8988T (cell line): ENCODE results near the gene VTI1A.
"Not testable (repeated sequence)": the region's sequence is repeated elsewhere in the genome, so short reads cannot be mapped to it uniquely, and the experiment has no call there.

ENCODE experiments used
- DNase-seq: peaks from one replicate; pipeline ENCODE4 v3.0.0; 2011

VTI1A gene

GRCh38 chr10:112507988-112508387, 61.0 kb downstream of the VTI1A start:
- no peak for DNase-seq

DNA sequence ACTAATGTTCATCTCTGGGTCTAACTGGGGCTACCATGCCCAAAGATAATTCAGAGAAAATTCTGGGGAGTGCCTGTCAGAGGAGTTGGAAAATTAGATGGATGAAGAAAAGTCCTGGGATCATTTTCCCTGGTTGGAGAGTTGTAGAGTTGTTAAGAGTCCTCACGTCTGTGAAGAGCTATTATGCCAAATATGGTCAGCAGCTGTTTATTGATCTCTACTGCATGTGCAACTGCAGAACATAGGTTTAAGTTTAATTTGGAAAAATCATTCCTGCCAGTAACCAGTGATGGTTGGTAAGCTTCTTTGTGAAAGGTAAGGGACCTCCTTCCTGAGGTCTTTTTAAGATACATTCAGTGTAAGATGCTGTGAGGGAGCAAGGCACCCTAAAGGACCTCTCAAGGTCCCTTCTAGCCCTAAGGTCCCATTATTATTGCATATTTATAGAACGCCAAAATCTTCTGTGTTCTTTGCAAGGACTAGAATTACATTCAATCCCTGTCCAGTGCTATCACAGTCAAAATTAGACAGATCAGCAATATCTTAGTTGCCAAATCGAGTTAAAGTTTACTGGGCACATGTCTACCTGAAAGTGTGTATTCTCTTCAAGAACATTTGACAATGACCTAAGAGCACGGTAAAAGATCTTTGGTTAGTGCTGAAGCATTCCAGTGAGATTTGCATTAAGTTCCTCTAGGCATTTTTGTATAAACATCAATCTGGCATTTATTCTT, 62.7 kb downstream of the VTI1A start:
- DNase-seq = no peak

DNA sequence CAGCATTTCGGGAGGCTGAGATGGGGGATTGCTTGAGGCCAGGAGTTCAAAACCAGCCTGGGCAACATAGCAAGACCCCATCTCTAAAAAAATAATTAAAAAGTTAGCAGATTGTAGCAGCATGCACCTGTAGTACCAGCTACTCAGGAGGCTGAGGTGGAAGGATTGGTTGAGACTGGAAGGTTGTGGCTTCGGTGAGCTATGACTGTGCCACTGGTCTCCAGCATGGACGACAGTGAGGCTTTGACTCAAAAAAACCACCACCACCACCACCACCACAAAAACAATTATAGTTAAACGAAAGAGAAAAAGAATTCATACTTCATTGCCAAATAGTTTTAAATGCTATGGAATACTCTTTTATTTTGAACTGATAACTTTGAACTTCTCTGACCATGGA, 63.4 kb downstream of the VTI1A start:
- DNase-seq = no peak

DNA sequence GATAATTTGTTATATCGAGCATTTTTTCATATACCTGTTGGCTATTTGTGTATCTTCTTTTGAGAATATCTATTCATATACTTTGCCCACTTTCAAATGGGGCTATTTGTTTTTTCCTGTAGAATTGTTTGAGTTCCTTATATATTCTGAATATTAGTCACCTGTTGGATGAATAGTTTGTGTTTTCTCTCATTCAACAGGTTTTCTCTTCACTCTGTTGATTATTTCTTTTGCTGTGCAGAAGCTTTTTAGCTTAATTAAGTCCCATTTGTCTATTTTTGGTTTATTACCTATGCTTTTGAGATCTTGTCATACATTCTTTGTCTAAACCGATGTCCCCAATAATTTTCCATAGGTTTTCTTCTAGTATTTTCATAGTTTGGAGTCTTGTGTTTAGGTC, 65.3 kb downstream of the VTI1A start:
- no peak for DNase-seq

GRCh38 chr10:112515126-112515525, 68.1 kb downstream of the VTI1A start:
- DNase-seq = no peak

GRCh38 chr10:112515852-112516251, 68.8 kb downstream of the VTI1A start:
- DNase-seq = no peak

GRCh38 chr10:112517451-112517862, 70.4 kb downstream of the VTI1A start:
- no peak for DNase-seq

DNA sequence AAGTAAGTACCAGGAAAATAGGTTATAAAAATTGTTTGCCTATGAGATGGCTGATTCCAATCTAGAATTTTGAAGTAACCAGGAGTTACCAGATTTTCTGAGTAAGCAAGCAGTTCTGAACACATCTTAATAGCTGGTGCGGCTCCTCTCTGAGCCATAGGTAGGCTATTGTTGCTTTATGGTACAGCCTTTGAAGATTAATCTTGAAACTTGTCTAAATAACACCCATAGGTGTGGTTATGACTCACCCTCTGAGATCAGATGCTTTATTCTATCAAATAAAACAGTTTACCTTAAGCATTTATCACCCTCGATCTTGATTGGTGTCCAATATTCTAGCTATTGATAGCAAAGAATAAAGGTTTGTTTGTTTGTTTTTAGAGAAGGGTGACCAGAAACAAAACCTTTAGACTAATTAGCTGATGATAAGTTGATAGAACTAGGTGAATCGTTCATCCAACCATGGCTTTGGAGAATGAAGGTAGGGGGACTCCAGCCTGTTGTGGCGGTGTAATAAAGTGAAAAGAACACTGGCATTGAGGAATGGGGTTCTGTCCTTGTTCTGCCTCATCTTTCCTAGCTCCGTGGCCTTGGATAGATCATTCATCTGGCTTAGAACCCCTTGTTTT, 72.2 kb downstream of the VTI1A start:
- no peak for DNase-seq

DNA sequence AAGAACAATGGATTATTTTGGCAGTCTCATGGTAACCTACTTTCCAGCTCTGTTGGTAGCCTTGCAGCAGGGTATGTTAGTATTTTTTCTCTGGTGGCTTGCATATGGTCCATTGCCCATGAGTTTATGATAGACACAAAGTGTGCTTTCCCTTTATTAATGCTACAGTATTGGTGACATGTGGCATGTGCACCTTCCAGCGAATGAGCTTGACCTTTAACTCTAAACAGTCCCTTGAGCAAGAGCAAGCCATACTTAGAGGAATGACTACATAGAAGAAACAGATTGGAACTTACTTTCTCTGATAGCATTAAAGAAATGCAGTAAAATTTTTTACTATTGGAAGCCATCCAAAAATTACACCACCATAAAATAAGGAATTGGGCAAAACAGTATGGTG, 73.9 kb downstream of the VTI1A start:
- DNase-seq = no peak

- no peak for DNase-seq
Measured at GRCh38 chr10:112524641-112525040, 77.6 kb downstream of the VTI1A start.

GRCh38 chr10:112525200-112525599, 78.2 kb downstream of the VTI1A start:
- DNase-seq = no peak

DNA sequence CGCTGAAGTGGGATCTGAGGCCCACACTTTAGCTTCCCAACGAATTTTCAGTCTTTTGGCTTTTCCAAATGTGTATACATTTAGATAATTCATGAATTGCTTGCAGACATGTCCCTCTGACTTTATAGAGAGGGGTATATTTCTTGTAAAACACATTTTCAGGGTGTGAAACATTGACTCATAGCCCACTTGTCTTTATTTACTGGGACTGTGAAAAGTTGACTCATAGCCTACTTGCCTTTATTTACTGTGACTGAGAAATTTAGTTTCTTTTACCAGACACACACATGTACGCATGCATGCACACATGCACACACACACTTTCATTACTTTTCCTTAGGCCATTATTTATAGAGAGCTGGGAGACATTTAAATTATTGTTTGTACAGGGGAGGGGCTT, 79.1 kb downstream of the VTI1A start:
- no peak for DNase-seq

GRCh38 chr10:112526906-112527305, 79.9 kb downstream of the VTI1A start:
- DNase-seq = no peak

- DNase-seq = no peak
Measured at GRCh38 chr10:112528235-112528634, 81.2 kb downstream of the VTI1A start.

- DNase-seq = no peak
Measured at GRCh38 chr10:112531421-112531820, 84.4 kb downstream of the VTI1A start.

DNA sequence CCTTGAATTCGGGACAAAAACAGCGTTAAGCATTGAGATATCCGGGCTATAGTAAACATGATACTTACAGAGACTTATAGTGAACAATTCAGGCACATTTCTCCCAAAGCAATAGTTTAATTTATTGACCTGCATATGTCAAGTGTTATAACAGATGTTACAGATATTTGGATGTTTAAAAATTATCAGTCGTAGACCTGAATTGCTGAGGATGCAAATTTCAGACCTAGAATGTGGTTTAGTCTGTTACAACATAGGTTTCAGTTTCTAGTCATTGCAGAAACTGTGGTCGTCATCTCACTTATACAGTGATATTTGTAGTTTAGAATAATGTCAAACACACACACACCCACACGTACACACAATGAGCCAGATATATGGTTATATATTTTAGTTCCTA, 85.2 kb downstream of the VTI1A start:
- no peak for DNase-seq

DNA sequence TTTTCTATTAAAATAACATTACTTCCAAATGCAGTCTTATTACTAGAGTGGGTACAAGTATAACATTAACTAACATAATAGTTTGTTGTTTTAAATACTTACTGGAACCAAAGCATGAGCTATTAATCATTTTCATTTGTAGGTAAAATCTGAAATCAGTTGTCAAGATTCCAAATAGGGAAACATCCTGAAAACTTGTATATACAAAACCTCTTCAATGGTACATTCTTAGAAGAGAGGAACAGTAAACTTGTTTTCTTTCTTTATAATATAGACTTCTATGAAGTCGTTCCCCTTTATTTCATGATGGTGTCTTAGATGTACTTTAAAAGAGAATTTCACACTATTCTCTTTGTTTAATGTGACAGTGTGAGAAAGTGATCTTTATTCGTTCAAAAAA, 85.9 kb downstream of the VTI1A start:
- no peak for DNase-seq

GRCh38 chr10:112533916-112534315, 86.9 kb downstream of the VTI1A start:
- DNase-seq = no peak

- no peak for DNase-seq
Measured at GRCh38 chr10:112535531-112535951, 88.5 kb downstream of the VTI1A start.

DNA sequence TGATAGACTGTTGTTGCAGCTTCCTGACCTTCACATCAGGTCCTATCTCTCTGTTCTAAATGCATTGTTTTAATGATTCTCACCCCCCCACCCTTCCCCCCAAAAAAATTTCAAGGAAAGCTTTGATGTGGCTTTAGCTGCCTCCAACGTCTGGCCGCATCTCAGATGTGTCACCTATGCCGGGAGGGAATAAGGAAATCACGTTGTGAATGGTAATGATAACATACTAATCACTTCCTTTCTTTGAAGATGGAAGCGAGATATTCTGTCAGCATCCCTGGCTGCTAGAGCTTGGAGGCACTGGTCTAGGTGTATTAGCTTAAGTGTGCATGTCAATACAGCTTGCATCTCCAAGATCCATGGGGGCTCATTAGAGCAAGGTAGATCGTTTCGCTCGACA, 89.6 kb downstream of the VTI1A start:
- DNase-seq = no peak

GRCh38 chr10:112538168-112538567, 91.2 kb downstream of the VTI1A start:
- no peak for DNase-seq

GRCh38 chr10:112539340-112539739, 92.3 kb downstream of the VTI1A start:
- no peak for DNase-seq

DNA sequence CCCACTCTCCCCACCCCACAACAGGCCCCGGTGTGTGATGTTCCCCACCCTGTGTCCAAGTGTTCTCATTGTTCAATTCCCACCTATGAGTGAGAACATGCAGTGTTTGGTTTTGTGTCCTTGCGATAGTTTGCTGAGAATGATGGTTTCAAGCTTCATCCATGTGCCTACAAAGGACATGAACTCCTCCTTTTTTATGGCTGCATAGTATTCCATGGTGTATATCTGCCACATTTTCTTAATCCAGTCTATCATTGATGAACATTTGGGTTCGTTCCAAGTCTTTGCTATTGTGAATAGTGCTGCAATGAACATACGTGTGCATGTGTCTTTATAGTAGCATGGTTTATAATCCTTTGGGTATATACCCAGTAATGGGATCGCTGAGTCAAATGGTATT, 95.8 kb downstream of the VTI1A start:
- DNase-seq = not testable (repeated sequence)

- DNase-seq = no peak
Measured at GRCh38 chr10:112546474-112546873, 99.5 kb downstream of the VTI1A start.
